GM10266 (cell line): ENCODE data around the gene APOBEC3F.
"Not testable (repeated sequence)": the region's sequence is repeated elsewhere in the genome, so short reads cannot be mapped to it uniquely, and the experiment has no call there.

ENCODE experiments used
- DNase-seq: peaks from one replicate; pipeline ENCODE4 v3.0.0; 2012; ENCODE audit errors: extremely low spot score
- TF ChIP-seq, protein P1 (sequence below): IDR thresholded peaks from 2 replicates; pipeline ENCODE4 v1.5.1; 2012; ENCODE audit warnings: mild to moderate bottlenecking, low read depth; ENCODE audit not compliant: control insufficient read depth, insufficient read depth; ENCODE audit errors: missing control alignments

APOBEC3F gene

DNA sequence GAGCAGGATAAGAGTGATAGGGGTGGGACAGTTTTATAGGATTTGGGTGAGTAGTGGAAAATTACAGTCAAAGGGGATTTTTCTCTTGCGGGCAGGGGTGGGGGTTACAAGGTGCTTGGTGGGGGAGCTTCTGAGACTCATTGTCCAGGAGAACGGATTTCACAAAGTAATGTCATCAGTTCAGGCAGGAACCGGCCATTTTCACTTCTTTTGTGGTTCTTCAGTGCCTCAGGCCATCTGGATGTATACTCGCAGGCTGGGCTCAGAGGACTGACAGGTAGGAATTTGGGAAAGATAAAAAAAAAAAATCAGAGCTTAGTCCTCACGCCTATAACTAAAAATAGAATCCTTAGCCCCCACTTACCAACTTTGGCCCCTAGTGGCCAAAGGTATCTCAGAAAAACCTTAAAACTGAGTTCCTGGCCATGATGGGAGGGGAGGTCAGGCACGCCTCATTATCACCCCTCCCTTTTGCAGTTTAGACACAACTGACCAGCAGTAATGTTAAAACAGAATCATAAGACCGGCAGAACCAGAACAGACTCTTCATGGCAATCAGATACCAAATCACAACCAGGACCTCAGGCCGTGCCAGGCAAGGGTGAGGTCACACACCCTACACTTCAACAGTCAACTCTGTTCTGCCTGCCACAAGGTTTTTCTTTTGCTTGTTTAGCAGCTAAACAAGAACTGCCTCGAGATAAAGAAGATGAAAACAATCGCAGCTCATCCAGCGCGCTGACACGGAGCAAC is 27.5 kb downstream of the APOBEC3F start:
- DNase-seq, result no peak
- TF ChIP-seq, protein P1, sequence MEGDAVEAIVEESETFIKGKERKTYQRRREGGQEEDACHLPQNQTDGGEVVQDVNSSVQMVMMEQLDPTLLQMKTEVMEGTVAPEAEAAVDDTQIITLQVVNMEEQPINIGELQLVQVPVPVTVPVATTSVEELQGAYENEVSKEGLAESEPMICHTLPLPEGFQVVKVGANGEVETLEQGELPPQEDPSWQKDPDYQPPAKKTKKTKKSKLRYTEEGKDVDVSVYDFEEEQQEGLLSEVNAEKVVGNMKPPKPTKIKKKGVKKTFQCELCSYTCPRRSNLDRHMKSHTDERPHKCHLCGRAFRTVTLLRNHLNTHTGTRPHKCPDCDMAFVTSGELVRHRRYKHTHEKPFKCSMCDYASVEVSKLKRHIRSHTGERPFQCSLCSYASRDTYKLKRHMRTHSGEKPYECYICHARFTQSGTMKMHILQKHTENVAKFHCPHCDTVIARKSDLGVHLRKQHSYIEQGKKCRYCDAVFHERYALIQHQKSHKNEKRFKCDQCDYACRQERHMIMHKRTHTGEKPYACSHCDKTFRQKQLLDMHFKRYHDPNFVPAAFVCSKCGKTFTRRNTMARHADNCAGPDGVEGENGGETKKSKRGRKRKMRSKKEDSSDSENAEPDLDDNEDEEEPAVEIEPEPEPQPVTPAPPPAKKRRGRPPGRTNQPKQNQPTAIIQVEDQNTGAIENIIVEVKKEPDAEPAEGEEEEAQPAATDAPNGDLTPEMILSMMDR, result no peak

DNA sequence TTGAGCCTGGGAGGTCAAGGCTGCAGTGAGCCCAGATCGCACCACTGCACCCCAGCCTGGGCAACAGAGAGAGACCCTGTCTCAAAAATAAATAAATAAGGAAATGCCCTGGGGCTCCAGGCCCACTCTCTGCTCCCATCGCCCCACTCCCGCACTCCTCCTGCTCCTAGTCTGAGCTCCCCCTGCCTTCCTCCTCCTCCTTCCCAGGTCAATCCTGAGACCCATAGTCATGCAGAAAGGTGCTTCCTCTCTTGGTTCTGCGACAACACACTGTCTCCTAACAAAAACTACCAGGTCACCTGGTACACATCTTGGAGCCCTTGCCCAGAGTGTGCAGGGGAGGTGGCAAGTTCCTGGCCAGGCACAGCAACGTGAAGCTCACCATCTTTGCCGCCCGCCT is 29.5 kb downstream of the APOBEC3F start:
- TF ChIP-seq, protein P1, result no peak
- DNase-seq, result no peak

DNA sequence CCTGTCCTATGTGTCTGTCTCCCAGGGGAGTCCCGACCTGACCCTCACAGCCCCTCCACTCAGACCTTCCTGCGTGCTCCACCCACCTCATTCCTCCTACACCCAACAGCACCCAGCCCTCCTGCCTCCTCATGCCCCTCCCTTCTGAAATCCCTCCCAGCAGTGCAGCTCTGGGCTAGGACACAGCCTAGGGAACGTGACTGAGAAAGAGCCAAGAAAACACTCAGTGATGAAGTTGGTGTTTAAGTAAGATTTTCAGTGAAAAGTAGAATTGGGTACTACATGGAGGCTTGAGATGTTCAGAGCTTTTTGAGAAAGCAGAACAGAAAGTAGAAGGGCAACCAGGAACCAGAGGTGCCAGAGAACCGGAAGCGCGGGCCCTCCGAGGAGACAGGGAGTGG is 31.9 kb downstream of the APOBEC3F start:
- DNase-seq, result not testable (repeated sequence)

DNA sequence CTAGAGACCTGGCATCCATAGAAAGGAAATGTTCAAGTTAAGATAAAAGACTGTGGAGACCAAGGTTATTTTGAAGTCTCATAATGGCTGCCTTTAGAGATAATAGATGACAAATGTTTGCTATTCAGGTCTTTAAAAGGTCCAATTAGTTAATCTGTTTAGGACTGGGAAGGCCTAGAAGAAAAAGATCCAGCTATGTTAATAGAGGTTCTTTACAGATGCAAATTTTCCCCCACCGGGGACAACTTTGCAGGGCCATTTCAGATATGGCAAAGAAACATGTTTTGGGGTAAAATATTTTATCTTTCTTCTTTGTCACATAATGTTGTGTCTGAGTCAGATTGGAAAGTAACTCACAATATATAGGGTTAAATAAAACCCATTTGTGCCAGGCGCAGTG is 33.3 kb downstream of the APOBEC3F start:
- no peak for DNase-seq
- TF ChIP-seq, protein P1, result no peak

DNA sequence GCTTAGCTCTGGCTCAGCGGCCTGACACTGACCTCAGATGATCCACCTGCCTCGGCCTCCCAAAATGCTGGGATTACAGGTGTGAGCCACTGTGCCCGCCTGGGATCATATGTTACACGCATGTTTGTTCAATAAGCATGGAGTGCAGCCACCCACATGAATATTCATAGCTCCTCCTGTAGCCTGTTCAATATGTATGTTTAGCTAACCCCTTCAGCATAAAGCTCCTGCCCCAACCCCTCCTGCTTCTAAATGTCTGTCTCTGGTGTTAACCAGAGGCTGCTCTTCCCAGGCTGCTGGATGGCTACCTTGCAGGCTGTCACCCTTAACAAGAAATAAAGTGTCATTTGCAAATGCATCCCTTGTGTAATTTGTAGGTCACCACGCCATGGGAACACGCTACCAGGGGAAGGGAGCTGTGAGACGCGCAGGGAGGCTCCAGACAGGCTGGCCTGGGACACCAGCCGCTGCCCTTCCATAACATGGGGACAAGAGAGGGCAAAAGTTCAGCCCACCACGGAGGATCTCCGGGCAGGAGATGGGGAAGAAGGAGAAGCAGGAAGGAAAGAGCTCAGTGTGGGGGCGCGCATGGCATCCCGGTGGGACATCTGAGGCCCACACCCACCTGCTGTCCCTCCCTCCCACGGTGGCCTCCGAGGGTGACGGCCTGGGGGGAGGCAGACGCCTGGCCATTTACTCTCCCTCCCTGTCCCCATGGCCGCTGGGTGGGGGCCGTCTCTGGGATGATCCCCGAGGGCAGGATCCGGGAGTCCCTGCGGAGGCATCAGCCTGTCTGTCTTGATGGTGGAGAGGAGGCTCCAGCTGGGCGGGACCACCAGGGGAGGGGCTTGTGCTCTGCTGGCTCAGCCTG is 35.7 kb downstream of the APOBEC3F start:
- not testable (repeated sequence) for DNase-seq

DNA sequence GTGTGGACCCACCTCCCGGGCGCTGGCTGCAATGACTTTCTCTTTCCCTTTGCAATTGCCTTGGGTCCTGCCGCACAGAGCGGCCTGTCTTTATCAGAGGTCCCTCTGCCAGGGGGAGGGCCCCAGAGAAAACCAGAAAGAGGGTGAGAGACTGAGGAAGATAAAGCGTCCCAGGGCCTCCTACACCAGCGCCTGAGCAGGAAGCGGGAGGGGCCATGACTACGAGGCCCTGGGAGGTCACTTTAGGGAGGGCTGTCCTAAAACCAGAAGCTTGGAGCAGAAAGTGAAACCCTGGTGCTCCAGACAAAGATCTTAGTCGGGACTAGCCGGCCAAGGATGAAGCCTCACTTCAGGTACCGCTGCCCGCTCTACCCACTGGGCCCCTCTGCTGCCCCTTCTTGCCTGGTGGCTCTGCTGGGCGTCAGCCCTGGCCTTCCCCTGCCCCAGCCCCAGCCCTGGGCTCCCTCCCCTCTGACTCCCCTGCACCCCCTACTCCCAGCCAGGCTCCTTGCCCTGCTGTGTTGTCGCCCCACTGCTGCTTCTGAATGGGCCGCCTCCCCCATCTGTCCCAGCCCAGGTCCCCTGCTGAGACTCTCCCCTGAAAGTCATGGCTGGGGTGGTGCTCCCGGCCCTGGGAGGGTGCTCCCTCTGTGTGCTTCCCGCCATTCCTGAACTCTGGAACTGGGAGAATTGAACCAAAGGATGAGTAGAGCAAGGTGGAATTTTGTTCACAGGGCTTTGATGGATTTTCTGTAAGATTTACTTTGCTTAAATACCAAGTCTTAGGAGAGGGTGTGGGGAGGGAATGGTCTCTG is 36.6 kb downstream of the APOBEC3F start, which contains the start of gene APOBEC3G:
APOBEC3G (plus strand) TSS at position 250 of the 815 bp plus-strand sequence; CDS start at position 337, 87 bp downstream.
- DNase-seq, result not testable (repeated sequence)

DNA sequence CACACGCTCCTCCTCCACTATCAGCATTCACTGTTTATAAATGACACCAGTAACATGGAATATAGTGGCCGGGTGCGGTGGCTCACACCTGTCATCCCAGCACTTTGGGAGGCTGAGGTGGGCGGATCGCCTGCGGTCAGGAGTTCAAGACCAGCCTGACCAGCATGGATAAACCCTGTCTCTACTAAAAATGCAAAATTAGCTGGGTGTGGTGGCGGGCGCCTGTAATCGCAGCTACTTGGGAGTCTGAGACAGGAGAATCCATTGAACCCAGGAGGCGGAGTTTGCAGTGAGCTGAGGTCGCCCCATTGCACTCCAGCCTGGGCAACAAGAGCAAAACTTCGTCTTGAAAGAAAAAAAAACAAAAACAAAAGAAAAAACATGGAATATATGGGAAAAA is 37.2 kb downstream of the APOBEC3F start:
- DNase-seq, result not testable (repeated sequence)

DNA sequence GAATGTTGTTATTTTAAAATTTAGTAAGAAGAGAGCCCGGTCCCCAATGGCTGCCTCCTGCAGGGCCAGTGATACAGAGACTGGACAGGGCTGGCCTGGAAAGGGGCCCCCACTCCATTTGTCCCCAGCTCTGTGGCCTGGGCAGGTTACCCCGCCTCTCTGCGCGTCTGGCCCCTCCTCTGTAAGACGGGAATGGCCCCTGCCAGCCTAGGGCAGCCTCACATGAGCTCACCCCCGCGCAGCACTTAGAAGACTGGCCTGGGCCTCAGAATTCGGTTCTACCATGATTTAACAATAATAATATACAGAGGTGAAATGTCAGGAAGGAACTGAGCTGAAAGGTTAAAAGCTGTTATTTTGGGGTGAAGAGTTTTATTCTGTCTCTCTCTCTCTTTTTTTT is 37.7 kb downstream of the APOBEC3F start:
- TF ChIP-seq, protein P1, result no peak
- DNase-seq, result no peak

DNA sequence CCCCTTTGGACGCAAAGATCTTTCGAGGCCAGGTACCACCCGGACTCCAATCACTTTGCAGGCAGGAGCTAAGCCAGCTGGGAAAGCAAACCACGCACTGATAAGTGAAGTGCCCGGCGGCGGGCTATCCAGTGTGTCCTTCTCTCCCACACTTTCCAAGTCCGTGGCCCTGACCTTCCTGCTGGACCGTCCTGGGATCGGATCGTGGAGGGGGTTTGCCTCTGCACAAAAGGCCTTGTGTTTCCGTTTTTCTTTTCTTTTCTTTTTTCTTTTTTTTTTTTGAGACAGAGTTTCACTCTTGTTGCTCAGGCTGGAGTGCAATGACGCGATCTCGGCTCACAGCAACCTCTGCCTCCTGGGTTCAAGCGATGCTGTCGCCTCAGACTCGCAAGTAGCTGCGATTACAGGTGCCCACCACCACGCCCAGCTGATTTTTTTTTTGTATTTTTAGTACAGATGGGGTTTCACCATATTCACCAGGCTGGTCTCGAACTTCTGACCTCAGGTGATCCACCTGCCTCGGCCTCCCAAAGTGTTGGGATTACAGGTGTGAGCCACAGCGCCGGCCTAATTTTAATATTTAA is 38.5 kb downstream of the APOBEC3F start:
- DNase-seq, result not testable (repeated sequence)
